Right atrium auricular region (tissue), 2 donors: ENCODE results near the gene MAGI1. TPM values are rescaled to one million over a fixed set of nuclear protein-coding genes. Genes with fewer than 3 reads are reported as not detected.

Experiments
- DNase-seq: peaks from one replicate; pipeline ENCODE4 v3.0.0-alpha.2; 2019; ENCODE audit warnings: low spot score
- H3K27ac ChIP-seq, 2 donors: fragments of 200-600 bp; sonication (generic); 1 replicate in 1 of 2; 2 replicates in 1 of 2; pipeline ENCODE4 v1.5.1; 2016 to 2019
- H3K27me3 ChIP-seq, 2 donors: fragments of 200-600 bp; sonication (generic); one replicate each; pipeline versions ENCODE4 v1.5.1 to v1.6.0; 2017 to 2019
- H3K36me3 ChIP-seq: fragments of 200-600 bp; sonication (generic); one replicate; pipeline ENCODE4 v1.5.1; 2016
- H3K4me1 ChIP-seq, 2 donors: fragments of 200-600 bp; sonication (generic); one replicate each; pipeline versions ENCODE4 v1.5.1 to v1.6.0; 2017 to 2019
- H3K4me3 ChIP-seq, 2 donors: fragments of 200-600 bp; sonication (generic); 1 replicate in 1 of 2; 2 replicates in 1 of 2; pipeline ENCODE4 v1.5.1; 2017 to 2019; ENCODE audit warnings: mild to moderate bottlenecking in 1 of 2, moderate library complexity in 1 of 2
- H3K9me3 ChIP-seq, 2 donors: fragments of 200-600 bp; sonication (generic); one replicate each; pipeline ENCODE4 v1.5.1; 2019
- CTCF ChIP-seq, 2 donors: fragments of 200-600 bp; sonication (generic); IDR thresholded peaks; one replicate each; pipeline ENCODE4 v1.5.1; 2019; ENCODE audit warnings: antibody characterized with exemption in 2 of 2
- total RNA-seq, 2 donors: library from RNA; depleted of rRNA; stranded (reverse); fragments of >200 nt; gene quantifications; one replicate each; pipeline ENCODE4 v1.1.0, GENCODE V29; 2016

MAGI1 gene
- total RNA-seq, 2 donors from 2014 or later = 28.5 to 34.8 TPM

- no peaks in the 10 kb centered on the region for H3K9me3 ChIP-seq
- H3K4me1 ChIP-seq = peaks cover 0 to 30% of the 10 kb centered on the region in 2 donors
- no peak for TF ChIP-seq CTCF (IDR thresholded peaks at IDR 0.05)
- no peaks in the 10 kb centered on the region for H3K36me3 ChIP-seq
- H3K4me3 ChIP-seq = no peak overlapping the region
- DNase-seq = no peak
- peak overlapping the region in 1 of 2 donors; percentile 38 for H3K27ac ChIP-seq
- H3K27me3 ChIP-seq = no peaks in the 10 kb centered on the region
Observed at GRCh38 chr3:65963787-65964677, 74.7 kb downstream of the MAGI1 start.

- H3K36me3 ChIP-seq = no peaks in the 10 kb centered on the region
- no peak for TF ChIP-seq CTCF (IDR thresholded peaks at IDR 0.05)
- no peaks in the 10 kb centered on the region for H3K27me3 ChIP-seq
- DNase-seq = no peak
- H3K9me3 ChIP-seq = no peaks in the 10 kb centered on the region
- H3K27ac ChIP-seq = peak overlapping the region in 1 of 2 donors; percentile 34
- H3K4me3 ChIP-seq = no peak overlapping the region
- peaks cover 0 to 27% of the 10 kb centered on the region in 2 donors for H3K4me1 ChIP-seq
Observed at GRCh38 chr3:65961733-65962132, 77.0 kb downstream of the MAGI1 start.

GRCh38 chr3:65961128-65961527 lies 77.6 kb downstream of the MAGI1 start:
- Histone ChIP-seq H3K27me3 (no peaks in the 10 kb centered on the region), H3K4me1 (peaks cover 0 to 27% of the 10 kb centered on the region in 2 donors), H3K36me3 (no peaks in the 10 kb centered on the region), H3K9me3 (no peaks in the 10 kb centered on the region), H3K4me3 (no peak overlapping the region), H3K27ac (peak overlapping the region in 1 of 2 donors; percentile 34)
- TF ChIP-seq CTCF (IDR thresholded peaks at IDR 0.05) = no peak
- DNase-seq = no peak

- no peak overlapping the region for H3K27ac ChIP-seq
- H3K9me3 ChIP-seq = no peaks in the 10 kb centered on the region
- no peak for DNase-seq
- H3K36me3 ChIP-seq = no peaks in the 10 kb centered on the region
- no peak for TF ChIP-seq CTCF (IDR thresholded peaks at IDR 0.05)
- no peak overlapping the region for H3K4me3 ChIP-seq
- H3K4me1 ChIP-seq = peaks cover 0 to 27% of the 10 kb centered on the region in 2 donors
- no peaks in the 10 kb centered on the region for H3K27me3 ChIP-seq
Observed at GRCh38 chr3:65960087-65960486, 78.6 kb downstream of the MAGI1 start.

- H3K4me1 ChIP-seq = peaks cover 0 to 33% of the 10 kb centered on the region in 2 donors
- H3K36me3 ChIP-seq = no peaks in the 10 kb centered on the region
- no peak overlapping the region for H3K4me3 ChIP-seq
- H3K27ac ChIP-seq = no peak overlapping the region
- TF ChIP-seq CTCF (IDR thresholded peaks at IDR 0.05) = no peak
- no peaks in the 10 kb centered on the region for H3K27me3 ChIP-seq
- H3K9me3 ChIP-seq = no peaks in the 10 kb centered on the region
- no peak for DNase-seq
Observed at GRCh38 chr3:65958216-65958615, 80.5 kb downstream of the MAGI1 start.
